SKM-1 (cell line): ENCODE data around the gene PTPRD.

Experiments used
- DNase-seq: peaks from one replicate; lab custom pipeline; 2025; ENCODE audit not compliant: unreplicated experiment; lab: John Stamatoyannopoulos, UW

PTPRD gene

DNA sequence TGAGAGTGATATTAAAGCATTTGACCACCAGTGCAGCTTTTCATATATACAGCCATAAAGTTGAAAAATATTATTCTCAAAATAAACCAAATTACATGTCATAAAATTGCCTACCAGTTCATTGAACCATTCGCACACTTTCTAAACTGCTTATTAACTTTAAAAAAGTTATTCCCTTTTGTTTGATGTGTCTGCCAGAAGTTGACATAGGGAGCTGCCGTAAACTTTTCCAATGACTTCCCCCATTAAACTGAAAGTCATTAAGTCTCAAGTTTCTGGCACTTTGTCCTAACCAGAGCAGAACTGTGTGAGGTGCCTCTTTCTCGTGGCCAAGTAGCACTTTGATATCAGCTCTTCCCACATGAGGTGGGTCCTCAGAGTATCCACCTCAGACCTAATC, 2231.2 kb downstream of the PTPRD start:
- no peak for DNase-seq

GRCh38 chr9:8374471-8374870, 2238.3 kb downstream of the PTPRD start:
- DNase-seq, result no peak

DNA sequence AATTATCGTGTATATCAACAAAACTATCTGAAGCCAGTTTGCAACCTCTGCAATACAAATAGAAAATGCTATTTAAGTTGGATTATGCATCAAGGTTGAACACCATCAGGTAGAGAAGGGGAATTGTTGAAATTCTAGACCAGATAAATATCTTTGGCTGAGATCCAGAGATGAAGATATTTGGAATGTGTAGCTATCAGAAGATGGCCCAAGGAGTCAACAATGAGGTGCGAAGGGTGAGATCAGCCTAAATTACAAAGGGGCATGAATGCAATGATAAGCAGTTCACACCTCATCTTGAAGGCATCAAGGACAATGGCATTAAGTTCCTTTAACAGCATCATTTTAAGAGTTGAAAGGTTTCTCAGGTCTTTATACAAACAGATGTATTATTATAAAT, 2241.1 kb downstream of the PTPRD start:
- DNase-seq, result no peak

DNA sequence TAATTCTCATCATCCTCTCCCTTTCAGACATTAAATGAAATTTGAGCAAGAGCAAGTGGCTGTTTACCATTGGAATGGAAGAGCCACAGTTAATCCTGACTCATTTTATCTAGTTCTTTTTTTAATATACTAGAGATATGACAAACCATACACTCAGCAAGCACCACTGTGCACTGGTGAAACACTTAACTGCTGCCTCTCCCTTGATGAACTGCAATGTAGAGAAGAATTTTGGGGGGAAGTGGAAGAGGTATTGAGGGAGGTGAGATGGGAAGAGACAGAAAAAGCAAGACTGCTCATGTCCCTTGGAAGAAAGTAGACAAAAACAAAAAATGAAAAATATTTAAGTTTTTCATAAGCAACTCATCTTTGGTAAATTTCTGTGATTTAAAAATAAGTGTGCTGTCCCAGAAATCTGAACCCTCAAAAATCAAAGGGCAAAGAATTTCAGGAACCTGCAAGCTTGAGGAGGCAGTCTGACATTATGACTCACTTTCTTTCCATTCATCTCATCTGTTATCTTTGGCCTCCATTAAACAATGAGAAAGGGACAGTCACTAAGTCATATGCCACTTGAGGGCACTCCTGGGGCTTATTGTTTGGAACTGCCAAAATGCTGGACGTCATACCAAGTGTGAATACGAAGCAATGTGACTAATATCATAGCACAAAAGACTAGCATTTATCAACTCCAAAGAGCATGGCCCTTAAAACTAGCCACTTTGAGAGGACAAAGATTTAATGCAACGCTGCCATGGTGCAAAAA, 2246.5 kb downstream of the PTPRD start:
- no peak for DNase-seq

DNA sequence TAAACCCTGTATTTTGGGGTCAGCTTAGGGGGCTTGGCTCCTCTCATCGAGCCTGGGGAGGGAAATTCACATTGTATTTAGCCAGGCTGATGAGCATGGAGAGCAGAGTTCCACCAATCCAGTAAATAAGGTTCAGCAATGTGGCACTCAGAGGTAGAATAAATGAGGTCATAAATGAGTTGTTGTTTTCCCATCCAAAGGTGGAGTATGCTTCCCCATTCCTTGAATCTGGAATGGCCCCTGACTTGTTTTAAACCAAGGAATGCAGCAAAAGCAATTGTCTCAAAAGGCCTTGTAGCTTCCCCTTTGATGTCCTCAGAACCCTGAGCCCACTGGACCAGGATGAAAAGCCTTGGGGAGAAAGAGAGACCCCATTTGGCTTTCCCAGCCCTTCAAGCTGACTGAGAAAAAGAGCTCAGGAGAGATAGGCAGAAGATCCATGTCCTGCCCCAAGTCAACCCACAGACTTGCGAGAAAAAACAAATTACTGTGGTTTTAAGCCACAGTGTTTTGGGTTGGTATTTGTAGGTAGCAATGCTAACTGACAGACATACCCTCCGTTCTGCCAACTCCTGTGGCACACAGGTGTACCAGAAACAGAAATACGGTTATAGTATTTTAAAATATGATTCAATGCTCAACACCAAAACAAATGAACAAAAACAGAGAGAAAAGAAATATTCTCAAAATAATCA, 2247.2 kb downstream of the PTPRD start:
- no peak for DNase-seq

GRCh38 chr9:8365029-8365428, 2247.8 kb downstream of the PTPRD start:
- DNase-seq, result no peak

DNA sequence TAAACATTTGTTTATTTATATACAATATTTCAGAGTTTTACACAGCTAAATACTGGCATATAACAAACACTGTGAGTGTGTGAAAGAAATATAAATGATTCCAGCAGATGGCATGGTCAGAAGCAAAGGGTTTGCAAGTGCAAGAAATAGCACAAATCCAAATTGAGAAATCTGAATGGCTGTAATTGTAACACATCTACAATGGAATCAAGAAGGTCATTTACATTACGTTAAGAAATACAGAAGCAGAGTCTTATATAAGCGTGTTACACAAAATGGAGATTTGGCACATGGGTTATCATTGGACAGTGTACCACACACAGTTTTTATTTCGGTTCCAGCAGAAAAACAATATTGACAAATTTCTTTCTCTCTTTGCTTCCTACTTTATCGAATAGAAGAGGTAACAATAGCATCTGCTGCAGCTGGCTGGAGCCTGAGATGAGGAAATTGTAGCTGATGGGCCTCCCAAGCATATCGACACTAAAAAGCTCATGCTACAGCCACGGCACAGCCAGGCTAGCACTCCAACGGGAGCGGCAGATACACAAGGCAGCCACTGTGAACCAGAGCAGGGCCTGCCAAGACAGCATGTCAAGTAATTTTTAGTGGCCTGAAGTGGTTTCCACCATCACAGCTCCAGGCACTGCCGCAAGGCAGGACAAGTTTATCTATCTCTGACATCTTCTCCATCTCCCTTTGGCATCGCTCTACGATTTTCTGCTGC, 2248.6 kb downstream of the PTPRD start:
- DNase-seq, result no peak

DNA sequence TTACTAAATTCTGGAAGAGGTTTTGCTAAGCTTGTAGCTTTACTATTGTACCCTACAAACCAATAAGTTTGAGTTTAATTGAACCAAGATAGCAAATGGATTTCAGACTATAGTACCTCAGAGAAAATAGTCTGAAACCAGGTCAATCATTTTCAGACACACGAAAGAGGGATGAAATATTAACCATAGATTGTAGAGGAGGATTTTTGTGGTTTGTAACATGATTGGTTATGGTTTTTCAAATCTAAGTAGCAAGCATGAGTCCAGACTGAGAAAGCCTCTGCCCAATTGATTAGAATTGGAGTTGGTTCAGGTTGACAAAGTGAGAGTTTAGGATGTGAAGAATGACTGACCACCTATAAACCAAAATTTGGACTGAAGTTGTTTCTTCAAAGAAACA, 2250.6 kb downstream of the PTPRD start:
- no peak for DNase-seq

DNA sequence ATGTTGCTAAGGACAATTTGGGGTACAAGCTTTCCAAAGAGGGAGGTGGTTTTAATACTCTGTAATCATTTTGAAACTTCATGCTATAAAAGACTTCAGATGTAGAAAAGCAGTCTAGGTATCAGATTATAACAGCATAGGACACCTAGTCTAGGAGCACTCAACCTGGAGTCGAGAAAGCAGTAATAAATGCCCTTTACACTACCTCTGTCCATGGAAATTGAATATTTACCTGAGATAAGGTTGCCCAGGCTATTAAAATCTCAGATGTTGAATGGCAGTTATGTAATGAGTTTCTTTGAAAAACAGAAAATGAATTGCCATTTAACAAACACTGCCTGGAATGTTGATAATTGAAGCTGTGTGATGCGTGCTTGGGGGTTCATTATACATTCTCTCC, 2251.4 kb downstream of the PTPRD start:
- no peak for DNase-seq

- DNase-seq, result no peak
Measured at GRCh38 chr9:8356406-8356805, 2256.4 kb downstream of the PTPRD start.

- no peak for DNase-seq
Measured at GRCh38 chr9:8351436-8351835, 2261.4 kb downstream of the PTPRD start.

DNA sequence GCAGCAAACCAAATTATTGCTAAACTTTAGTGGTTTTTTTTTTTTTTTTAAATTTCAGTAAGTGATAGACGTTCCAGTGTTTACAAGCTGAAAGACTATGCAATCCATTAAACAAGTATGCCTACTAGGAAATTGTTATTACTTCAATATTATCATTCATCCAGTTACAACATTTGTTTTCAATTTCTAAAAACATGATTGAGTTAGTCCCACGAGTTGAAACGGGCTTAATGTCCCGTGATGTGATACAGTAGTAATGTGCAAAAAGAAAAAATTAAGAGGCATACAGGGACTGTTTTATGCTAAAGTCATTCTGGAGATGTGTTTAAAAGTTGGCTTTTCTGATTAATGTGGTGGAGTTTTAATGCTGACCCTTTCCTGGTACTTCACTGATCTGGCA, 2262.9 kb downstream of the PTPRD start:
- no peak for DNase-seq

GRCh38 chr9:8349376-8349775, 2263.4 kb downstream of the PTPRD start:
- DNase-seq, result no peak

DNA sequence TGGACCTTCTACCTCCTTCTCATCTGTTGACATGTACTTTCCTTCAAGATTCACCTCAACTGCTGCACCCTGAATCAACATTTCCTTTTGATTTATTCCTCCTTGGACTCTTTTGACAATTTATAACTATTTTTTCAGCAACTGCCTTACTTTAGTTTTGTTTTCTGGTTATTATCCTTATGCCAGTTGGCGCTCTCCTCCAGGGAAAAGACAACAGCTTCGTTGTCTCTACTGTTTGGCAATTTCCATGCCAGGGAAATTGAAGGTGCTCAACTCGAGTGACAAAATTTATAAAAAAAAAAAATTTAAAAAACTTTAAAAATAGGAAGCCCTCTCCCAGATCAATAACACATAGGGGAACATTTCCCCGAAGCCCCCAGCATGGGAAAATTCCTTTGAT, 2264.0 kb downstream of the PTPRD start:
- DNase-seq, result no peak

DNA sequence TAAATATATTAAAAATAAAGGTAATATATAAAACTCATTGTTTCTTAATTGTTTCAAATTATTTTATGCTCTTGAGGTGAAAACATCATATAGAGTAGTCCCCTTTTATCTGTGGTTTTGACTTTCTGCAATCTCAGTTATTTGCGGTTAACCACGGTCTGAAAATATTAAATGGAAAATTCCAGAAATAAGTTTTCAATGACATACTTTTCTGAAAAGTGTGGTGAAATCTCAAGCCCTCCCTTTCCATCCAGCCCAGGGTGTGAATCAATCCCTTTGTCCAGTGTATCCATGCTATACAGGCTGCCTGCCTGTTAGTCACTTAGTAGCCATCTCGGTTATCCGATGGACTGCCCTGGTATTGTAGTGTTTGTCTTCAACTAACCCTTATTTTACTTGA, 2266.5 kb downstream of the PTPRD start:
- DNase-seq, result no peak

DNA sequence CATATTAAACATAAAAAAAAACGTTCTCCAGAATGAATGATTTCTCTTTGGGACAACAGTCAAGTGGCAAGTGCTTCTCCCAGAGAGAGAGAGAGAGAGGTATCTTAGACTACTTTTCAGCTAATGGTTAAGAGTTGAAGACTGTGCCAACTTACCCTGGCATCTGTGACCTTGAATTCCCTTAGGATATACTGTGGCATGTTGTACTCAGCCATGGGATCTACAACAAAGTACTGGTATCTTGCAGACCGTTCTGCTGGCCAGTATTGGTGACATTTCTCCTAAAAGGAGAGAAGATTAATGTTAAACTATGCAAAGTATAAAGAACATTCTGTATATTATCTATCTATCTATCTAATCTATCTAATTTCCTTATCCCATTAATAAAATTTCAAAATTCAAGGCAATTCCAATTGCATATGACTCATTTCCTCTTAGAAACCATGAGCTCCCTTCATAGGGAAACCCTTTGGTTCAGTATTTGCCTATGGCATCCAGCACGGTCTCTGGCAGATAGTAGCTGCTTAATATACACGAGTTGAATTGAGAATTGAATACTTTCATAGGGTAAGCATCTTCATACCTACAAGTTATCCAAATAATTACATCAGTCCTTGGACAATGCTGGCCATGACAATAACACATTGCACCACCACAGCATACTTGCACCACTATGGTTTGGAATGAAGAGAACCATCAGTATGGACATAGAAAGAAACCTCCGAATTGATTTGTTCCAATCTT, 2273.9 kb downstream of the PTPRD start:
- DNase-seq, result no peak

DNA sequence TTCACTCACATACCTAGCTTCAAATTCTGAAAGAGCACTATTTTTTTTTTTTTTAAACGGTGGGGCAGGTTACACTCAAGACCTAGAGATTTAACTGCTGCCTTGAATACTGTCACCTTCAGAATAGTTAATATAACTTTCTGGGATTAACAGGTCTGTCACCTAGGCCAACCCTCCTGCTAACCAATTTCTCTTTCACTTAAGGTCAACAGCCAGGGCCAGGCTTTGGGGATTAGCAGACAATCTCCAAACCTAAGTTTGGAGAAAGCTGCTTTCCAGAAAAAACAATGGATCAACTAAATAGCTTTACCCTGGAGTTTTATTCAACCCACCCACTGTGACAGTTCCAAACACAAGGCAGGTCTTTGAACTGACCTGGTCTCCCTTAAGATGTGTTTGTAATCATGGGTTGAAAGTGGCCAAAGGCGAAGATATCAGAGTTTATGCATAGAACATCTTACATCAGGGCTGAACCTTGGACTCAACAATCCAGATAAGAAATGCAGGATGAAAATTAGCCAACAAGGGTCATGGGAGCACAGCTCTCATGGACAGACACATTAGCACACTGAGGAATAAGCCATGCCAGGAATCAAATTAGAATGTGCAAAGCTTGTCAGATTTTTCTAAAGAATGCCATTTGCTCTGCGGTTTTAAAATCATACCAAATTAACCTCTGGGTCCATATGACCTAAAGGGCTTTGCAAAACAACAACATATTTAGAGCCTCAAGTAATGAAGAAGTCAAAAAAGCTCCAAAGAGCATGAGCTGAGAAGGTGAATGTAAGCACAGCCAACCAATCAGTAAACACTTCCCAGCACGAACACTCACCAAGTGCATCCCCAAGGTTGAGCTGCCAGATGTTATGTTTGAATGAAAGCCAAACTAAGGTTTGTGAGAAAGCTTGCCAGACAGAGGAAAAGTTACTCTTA, 2274.7 kb downstream of the PTPRD start:
- DNase-seq, result no peak

- no peak for DNase-seq
Measured at GRCh38 chr9:8332871-8333270, 2279.9 kb downstream of the PTPRD start.

DNA sequence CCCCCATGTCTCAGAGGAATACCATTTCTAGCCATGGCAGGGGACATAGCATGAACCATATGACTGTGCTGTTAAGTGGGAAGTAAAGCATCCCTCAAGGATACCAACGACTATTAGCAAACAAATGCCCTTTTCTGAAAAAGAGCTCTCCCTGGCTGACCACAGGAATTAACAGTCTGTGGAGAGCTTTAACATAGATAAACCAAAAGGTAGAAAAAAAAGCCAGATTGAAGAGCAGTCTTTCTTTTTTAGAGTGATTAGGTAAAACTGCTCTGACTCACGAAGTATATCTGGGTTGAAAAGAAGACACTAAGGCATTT, 2280.5 kb downstream of the PTPRD start:
- no peak for DNase-seq

GRCh38 chr9:8331507-8332330, 2281.1 kb downstream of the PTPRD start:
- DNase-seq, result no peak
